ENCODE measurements around the gene DUSP16.
"Not testable (repeated sequence)": the region's sequence is repeated elsewhere in the genome, so short reads cannot be mapped to it uniquely, and the experiment has no call there.

The DUSP16 gene

DNA sequence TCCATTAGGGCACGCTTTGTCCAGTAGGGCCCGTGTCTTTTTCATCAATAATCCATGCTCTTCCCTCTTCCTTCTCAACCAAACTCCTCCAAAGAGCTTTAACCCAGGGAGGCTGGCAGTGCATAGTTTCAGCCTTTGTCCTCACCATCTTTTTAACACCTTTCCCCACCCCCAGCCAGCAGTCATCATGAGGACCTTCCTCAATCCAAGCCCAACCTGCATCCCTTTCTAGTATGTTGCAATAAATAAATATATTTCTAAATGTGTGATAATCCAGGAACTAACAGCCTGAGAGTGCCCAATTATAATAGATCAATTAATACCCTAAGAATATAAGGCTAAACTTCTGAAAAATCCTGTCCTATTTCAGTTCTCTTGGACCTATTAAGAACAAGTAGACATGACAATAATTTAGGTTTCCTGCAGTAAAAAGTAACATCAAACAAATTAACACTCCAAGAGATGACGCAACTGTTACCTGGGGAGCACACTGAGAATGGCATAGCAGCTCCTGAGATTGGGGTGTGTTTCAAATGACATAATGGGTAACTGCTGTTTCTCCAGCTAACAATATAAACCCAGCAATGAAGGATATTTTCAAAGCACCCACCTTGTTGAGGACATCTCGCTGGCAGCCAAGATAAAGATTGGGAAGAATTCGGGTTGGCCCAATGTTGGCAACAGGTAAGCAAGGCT is 62.6 kb downstream of the DUSP16 start:
- DNase-seq, result no peak

DNA sequence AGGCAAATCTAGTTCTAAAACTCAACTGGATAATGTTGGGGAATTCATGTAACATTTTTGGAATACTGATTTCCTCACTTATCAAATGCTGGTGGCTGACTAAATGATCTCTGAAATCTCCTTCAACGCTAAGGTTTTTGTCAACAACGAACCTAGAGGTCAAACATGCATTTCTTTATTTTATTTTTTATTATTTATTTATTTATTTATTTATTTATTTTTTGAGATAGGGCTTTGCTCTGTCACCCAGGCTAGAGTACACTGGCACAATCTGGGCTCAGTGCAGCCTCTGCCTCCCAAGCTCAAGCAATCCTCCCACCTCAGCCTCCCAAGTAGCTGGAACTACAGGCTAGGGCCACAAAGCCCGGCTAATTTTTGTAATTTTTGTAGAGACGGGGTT is 64.5 kb downstream of the DUSP16 start:
- no peak for DNase-seq

GRCh38 chr12:12495536-12495935 is 67.1 kb downstream of the DUSP16 start:
- no peak for DNase-seq

- no peak for DNase-seq
Observed at GRCh38 chr12:12492547-12492946, 70.1 kb downstream of the DUSP16 start.

- no peak for DNase-seq
Observed at GRCh38 chr12:12491606-12492005, 71.1 kb downstream of the DUSP16 start.

DNA sequence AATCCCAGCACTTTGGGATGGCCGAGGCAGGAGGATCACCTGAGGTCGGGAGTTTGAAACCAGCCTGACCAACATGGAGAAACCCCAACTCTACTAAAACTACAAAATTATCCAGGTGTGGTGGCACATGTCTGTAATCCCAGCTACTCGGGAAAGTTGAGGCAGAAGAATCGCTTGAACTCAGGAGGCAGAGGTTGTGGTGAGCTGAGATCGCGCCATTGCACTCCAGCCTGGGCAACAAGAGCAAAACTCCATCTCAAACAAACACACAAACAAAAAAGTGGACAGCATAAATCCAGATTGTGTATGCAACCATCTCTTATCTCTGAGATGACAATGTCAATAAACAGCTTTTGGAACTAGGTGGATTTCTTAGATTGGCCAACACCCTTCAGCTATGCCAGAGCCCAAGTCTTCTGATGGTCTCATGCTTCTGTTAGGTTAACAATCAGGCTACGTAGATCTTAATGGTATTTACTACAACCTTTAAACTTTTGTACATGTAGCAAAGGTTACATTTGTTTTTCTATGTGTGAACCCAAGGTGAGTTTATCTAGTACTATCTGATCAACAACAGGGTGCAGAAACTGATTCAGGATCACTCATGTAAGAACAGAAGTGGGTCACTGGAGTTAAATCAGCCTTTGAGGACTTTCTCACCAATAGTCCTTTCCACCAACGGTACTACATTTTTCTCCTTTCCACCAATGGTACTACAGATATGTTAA is 73.7 kb downstream of the DUSP16 start:
- no peak for DNase-seq

- DNase-seq, result no peak
Observed at GRCh38 chr12:12488296-12488695, 74.4 kb downstream of the DUSP16 start.

DNA sequence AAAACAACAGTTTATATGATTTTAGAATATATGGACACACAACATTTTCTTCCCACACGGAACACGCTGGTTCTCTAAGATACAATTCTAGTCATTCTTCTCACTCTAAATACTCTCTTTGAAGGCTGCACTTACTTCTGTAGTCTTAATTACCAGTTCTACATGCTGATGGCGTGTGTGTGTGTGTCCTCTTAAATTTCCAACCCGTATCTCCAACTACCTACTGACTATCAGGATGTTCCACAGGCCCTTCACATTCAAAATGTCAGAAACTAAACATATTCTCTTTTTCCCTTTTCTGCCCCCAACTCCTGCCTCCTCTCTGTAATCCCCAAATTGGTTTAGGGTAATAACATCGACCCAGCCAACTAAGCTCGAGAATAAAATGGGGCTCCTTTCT is 75.2 kb downstream of the DUSP16 start:
- no peak for DNase-seq

DNA sequence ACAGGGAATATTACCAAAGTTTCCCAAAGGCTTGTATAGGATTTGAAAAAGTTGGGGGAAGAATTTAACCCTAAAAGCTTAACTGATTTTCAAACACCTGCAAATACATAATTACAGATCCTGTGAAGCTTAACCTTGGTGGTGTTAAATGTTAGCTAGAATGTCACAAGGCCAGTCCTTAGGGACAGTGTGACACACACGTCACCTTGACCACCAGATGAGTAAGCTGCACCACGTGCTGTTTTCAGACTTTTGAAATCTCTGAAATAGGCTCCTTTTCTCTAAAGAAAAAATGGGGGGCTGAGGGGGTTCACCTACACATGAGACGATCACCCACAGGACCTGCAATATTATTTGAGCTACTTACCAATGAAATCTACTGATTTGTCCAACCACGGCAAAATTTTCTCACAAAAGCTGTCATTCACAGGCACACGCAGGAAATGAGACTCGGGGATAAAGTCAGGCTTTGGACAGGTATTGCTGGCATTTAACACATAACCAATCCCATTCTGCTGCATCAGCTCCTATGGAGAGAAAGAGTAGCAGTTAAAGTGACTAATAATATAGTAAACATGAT is 75.9 kb downstream of the DUSP16 start:
- DNase-seq, result no peak

DNA sequence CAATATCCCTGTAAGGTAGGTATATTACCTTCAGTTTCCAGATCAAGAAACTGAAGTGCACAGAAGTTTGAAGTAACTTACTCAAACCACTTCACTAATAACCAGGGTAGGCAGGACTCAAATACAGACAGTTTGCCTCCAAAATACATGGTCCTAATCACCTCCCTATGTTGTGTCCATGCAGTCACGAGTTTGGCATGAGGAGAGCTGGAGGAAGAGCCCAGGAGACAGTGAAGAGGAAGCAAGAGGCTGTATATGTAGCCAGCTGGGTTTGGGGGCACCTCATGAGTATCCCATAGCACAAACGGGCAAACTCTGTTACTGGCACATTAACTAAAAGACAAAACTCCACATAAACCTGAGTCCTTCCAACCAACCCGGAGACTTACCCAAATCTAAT is 79.2 kb downstream of the DUSP16 start:
- DNase-seq, result no peak

DNA sequence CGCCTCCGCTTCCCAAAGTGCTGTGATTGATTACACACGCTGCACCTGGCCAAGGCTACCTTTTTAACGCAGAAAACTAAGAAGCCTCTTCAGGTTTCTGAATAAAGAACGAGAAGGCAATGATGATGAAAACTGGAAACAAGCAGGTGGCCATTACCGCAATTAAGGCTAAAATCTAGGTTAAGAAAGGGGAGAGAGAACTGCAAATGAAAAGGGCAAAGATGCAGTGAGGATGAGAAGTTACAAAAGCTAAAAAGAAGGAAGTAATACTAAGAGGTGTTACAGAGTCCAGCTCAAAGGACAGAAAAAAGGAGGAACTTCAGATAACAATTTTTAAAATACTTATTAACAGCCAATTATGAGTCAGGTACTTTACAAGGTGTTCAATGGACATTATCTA is 79.7 kb downstream of the DUSP16 start:
- no peak for DNase-seq

DNA sequence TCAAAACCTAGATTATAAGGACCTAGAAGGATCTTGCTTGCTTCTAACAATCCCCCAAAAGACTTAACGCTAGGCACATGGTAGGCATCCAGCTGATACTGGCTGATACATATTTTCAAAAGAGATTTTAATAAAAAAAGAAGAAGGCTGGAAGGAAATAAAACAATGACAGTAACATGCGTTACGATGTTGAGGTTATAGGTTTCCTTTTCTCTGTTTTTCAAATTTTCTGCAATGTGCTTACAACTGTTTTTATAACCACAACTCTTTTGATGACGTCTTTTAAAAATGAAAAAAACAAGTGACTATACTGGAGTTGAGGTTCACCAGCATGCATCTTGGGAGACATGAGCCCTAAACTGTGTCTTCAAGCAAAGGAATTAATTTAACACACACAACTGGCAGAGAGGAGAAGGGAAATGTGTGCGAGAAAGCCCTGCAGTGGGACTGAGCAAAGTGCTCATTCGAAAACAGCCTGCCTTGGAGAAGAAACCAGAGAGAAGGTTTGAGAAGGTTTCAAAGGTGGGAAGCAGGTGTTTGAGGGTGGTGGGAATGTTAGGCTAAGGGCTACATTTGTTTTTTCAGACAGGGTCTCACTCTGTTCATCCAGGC is 80.4 kb downstream of the DUSP16 start:
- DNase-seq, result no peak

DNA sequence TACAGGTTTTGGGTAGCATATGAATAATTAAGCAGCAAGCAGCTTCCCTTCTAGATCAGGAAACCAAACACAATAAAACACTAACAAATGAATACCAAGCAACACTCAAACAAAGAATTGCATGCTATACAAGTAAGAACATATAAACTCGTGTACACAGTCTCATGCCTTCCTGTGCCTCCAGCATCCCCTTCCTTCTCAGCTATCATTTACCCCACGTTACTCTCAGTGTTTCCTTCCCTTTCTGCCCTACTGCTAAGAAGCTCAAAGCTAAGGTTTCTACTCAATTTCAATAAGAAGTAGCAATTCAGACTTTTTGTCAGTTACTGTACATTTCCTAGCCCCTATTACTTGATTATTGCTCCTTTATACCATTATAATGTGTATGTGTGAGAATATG is 81.0 kb downstream of the DUSP16 start:
- no peak for DNase-seq

DNA sequence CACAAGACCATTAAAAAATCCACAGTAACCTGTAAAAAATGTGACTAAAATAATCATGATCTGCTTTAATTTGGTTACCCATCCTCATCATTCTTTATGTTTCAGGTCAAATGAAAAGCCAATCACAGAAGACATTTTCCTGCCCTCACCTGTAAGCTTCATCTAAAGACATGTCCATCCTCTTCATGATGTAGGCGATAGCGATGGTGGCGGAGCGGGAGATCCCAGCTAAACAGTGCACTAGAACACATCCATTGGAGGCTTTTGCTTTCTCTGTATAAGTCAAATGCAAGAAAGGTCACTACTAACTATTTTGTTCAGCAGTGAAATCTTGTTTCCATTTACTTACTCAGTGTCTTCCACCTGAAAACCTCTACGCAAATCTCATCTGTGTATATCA is 82.6 kb downstream of the DUSP16 start:
- no peak for DNase-seq

- no peak for DNase-seq
Observed at GRCh38 chr12:12477532-12477890, 85.2 kb downstream of the DUSP16 start.

DNA sequence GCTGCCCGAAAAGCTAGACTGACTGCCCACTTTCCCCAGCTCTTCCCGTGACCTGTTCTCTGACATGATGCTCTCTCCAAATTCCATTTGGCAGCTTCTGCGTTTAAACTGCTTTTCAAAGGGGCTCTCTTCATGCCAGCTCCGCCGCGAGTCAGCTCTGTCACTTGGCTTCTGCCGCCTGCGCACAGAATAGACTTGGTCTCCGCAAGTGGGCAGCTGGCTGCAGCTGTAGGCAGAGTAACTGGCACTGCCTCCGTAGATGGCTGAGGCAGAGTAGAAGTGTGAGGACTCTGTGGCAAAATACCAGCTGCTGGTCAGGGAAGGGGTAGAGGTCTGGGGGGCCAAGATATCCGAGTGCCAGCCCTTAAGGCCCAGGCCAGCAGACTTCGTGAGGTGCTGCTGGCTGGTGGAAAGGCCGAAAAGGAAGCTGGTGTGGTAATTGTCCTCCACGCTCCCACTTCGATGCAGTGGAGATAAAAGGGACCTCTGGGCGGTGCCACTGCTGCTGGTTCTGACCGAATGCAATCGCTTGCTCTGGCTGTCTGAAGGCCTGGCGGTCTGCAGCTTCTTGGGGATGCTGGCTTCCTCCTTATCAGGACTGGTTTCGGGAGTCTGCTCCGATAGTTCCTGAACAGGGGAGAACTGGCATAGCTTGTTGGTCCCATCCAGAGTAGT is 85.7 kb downstream of the DUSP16 start:
- no peak for DNase-seq

DNA sequence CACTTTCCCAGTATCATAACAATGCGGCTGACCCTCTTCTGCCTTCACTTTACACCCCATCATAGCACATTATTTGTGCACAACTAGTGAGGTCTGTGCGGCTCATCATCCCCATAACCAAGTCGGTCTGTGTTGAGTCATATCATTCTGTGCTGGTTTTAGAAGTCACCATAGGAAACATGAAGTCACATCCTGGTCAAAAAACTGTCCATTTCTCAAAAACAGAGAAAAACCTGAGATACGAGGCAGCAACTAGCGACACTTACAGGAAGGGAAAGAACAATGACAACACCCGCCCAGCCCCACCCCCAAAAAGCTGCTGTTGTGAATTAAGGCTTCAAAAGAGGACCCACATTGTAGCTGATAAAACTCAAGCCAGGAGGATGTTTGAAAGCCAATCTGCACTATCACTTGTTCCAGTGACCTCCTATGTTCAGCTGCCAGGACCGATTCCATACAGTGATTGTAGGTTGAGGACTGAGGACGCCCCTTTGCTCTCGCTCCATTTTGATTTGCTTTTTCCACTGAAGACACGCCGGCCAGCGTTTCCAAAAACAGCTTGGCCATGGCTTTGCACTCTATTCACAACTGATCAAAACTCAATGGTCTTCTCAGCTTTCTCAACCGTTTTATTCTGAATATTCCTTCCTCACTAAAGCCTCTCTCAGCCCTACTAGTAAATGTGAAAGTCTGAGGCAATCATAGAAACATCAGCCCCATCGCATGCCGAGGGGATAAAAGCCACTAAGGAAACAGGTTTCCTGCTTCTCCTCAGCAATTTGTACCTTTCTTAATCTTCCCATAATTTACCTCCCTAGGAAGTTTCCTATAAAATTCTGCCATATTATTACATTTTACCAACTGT is 87.5 kb downstream of the DUSP16 start:
- no peak for DNase-seq

DNA sequence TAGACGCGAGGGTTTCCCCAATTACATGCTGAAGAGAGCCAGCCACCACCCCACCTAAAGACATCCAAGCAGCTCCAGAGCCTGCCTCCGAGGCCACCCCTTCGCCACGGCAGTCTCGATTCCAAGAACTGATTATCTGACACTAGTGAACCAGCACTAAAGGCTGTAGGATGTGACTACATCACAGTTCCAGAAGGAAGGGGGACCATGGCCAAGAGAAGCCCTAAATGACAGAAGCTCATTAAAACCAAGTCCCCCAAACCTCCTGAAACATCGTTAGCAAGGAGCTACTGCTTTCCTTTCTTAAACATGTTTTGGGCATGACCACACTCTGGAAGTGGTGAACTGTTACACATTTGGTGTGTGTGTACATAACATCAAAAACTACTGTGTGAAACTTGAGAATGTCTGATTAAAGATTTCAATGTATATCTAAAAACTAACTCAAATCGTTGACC is 88.2 kb downstream of the DUSP16 start:
- no peak for DNase-seq

DNA sequence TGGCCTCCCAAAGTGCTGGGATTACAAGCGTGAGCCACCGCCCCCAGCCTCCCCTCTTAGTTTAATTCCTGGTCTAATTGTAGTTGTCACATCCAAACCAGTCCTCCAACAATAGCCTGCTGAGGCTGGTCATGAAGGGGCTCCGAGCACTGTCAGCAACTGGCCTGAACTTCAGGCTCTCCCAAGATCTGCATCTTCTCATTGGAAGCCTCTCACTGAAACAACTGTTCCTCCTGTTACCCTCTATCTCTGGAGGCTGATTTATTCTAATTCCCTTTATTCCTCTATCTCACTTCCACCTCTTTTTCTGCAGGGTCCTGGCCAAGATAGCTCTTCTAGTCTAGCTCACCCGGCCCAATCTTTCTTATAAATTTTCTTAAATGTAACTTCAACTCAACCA is 89.4 kb downstream of the DUSP16 start:
- no peak for DNase-seq

DNA sequence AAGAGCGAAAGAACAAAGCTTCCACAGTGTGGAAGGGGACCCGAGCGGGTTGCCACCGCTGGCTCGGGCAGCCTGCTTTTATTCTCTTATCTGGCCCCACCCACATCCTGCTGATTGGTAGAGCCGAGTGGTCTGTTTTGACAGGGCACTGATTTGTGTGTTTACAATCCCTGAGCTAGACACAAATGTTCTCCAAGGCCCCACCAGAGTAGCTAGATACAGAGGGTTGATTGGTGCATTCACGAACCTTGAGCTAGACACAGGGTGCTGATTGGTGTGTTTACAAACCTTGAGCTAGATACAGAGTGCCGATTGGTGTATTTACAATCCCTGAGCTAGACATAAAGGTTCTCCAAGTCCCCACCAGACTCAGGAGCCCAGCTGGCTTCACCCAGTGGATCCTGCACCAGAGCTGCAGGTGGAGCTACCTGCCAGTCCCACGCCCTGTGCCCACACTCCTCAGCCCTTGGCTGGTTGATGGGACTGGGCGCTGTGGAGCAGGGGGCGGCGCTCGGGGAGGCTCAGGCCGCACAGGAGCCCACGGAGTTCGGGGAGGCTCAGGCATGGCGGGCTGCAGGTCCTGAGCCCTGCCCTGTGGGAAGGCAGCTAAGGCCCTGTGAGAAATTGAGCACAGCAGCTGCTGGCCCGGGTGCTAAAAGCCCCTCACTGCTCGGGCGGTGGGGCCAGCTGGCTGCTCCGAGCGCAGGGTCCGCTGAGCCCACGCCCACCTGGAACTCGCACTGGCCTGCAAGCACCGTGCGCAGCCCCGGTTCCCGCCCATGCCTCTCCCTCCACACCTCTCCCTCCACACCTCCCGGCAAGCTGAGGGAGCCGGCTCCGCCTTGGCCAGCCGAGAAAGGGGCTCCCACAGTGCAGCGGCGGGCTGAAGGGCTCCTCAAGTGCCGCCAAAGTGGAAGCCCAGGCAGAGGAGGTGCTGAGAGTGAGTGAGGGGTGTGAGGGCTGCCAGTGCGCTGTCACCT is 90.4 kb downstream of the DUSP16 start:
- DNase-seq, result not testable (repeated sequence)

All from right kidney (tissue), 1 donor.